C4-2B (cell line): Measurements from ENCODE around the gene IFNA10.

ENCODE experiments used
- CTCF ChIP-seq: fragments of 450-650 bp; conservative IDR thresholded peaks from 2 replicates; pipeline ENCODE4 v1.5.1; 2017; ENCODE audit warnings: mild to moderate bottlenecking
- ZFX ChIP-seq: fragments of 450-650 bp; IDR thresholded peaks from 2 replicates; pipeline ENCODE4 v1.6.1; 2017

GRCh38 chr9:21165516-21165915, 41.4 kb downstream of the IFNA10 start:
- TF ChIP-seq CTCF (no peak), ZFX (no peak)
